ENCODE data around the gene NELFB.

NELFB gene

GRCh38 chr9:137229903-137230704 lies 25.0 kb upstream of the NELFB start:
- peaks cover 4% of the 10 kb centered on the region for H3K27me3 ChIP-seq (replicated peaks; ENCODE audit: control insufficient read depth, insufficient read depth, low read length, poor library complexity, severe bottlenecking)
- H3K4me1 ChIP-seq (ENCODE audit: control insufficient read depth, insufficient read depth, low read length, poor library complexity, severe bottlenecking): peaks cover 5% of the 10 kb centered on the region
- H3K4me3 ChIP-seq (ENCODE audit: insufficient read depth, low read depth, low read length, poor library complexity, severe bottlenecking): no peak overlapping the region
- H3K9me3 ChIP-seq (ENCODE audit: control insufficient read depth, low read length): no peaks in the 10 kb centered on the region
- no peak overlapping the region for H3K27ac ChIP-seq (ENCODE audit: insufficient read depth, low read length, poor library complexity, severe bottlenecking)
- no peak for DNase-seq
- no peaks in the 10 kb centered on the region for H3K36me3 ChIP-seq (ENCODE audit: control insufficient read depth, insufficient read depth, low read length)

GRCh38 chr9:137230705-137231371 lies 24.3 kb upstream of the NELFB start, which contains the start of gene SLC34A3:
Gene SLC34A3, plus strand, starts transcription at chr9:137230901. Its CDS starts 802 bp downstream, at chr9:137231703.
- Histone ChIP-seq H3K4me3 (ENCODE audit: insufficient read depth, low read depth, low read length, poor library complexity, severe bottlenecking) (no peak within 1 kb of the TSS), H3K4me1 (ENCODE audit: control insufficient read depth, insufficient read depth, low read length, poor library complexity, severe bottlenecking) (peaks cover 5% of the 10 kb centered on the region), H3K27me3 (replicated peaks; ENCODE audit: control insufficient read depth, insufficient read depth, low read length, poor library complexity, severe bottlenecking) (peaks cover 4% of the 10 kb centered on the region), H3K9me3 (ENCODE audit: control insufficient read depth, low read length) (no peaks in the 10 kb centered on the region), H3K27ac (ENCODE audit: insufficient read depth, low read length, poor library complexity, severe bottlenecking) (no peak within 1 kb of the TSS), H3K36me3 (ENCODE audit: control insufficient read depth, insufficient read depth, low read length) (no peaks in the 10 kb centered on the region)
- DNase-seq: no peak

- no peak for DNase-seq
- no peaks in the 10 kb centered on the region for H3K9me3 ChIP-seq (ENCODE audit: control insufficient read depth, low read length)
- no peaks in the 10 kb centered on the region for H3K36me3 ChIP-seq (ENCODE audit: control insufficient read depth, insufficient read depth, low read length)
- H3K4me1 ChIP-seq (ENCODE audit: control insufficient read depth, insufficient read depth, low read length, poor library complexity, severe bottlenecking): peaks cover 10% of the 10 kb centered on the region
- no peak overlapping the region for H3K4me3 ChIP-seq (ENCODE audit: insufficient read depth, low read depth, low read length, poor library complexity, severe bottlenecking)
- H3K27me3 ChIP-seq (replicated peaks; ENCODE audit: control insufficient read depth, insufficient read depth, low read length, poor library complexity, severe bottlenecking): peaks cover 4% of the 10 kb centered on the region
- H3K27ac ChIP-seq (ENCODE audit: insufficient read depth, low read length, poor library complexity, severe bottlenecking): no peak overlapping the region
Observed at GRCh38 chr9:137231372-137232039, 23.6 kb upstream of the NELFB start.

- H3K9me3 ChIP-seq (ENCODE audit: control insufficient read depth, low read length): no peaks in the 10 kb centered on the region
- no peaks in the 10 kb centered on the region for H3K36me3 ChIP-seq (ENCODE audit: control insufficient read depth, insufficient read depth, low read length)
- H3K4me3 ChIP-seq (ENCODE audit: insufficient read depth, low read depth, low read length, poor library complexity, severe bottlenecking): no peak overlapping the region
- no peak overlapping the region for H3K27ac ChIP-seq (ENCODE audit: insufficient read depth, low read length, poor library complexity, severe bottlenecking)
- no peak for DNase-seq
- peaks cover 4% of the 10 kb centered on the region for H3K27me3 ChIP-seq (replicated peaks; ENCODE audit: control insufficient read depth, insufficient read depth, low read length, poor library complexity, severe bottlenecking)
- peaks cover 16% of the 10 kb centered on the region for H3K4me1 ChIP-seq (ENCODE audit: control insufficient read depth, insufficient read depth, low read length, poor library complexity, severe bottlenecking)
Observed at GRCh38 chr9:137232101-137232500, 23.0 kb upstream of the NELFB start.

- no peak for DNase-seq
- Histone ChIP-seq H3K27me3 (replicated peaks; ENCODE audit: control insufficient read depth, insufficient read depth, low read length, poor library complexity, severe bottlenecking) (peaks cover 4% of the 10 kb centered on the region), H3K27ac (ENCODE audit: insufficient read depth, low read length, poor library complexity, severe bottlenecking) (no peak overlapping the region), H3K4me1 (ENCODE audit: control insufficient read depth, insufficient read depth, low read length, poor library complexity, severe bottlenecking) (peaks cover 12% of the 10 kb centered on the region), H3K36me3 (ENCODE audit: control insufficient read depth, insufficient read depth, low read length) (no peaks in the 10 kb centered on the region), H3K9me3 (ENCODE audit: control insufficient read depth, low read length) (no peaks in the 10 kb centered on the region), H3K4me3 (ENCODE audit: insufficient read depth, low read depth, low read length, poor library complexity, severe bottlenecking) (no peak overlapping the region)
Observed at GRCh38 chr9:137232510-137232909, 22.6 kb upstream of the NELFB start.

GRCh38 chr9:137233143-137233980 lies 21.8 kb upstream of the NELFB start:
- Histone ChIP-seq H3K36me3 (ENCODE audit: control insufficient read depth, insufficient read depth, low read length) (no peaks in the 10 kb centered on the region), H3K27ac (ENCODE audit: insufficient read depth, low read length, poor library complexity, severe bottlenecking) (no peak overlapping the region), H3K27me3 (replicated peaks; ENCODE audit: control insufficient read depth, insufficient read depth, low read length, poor library complexity, severe bottlenecking) (peaks cover 4% of the 10 kb centered on the region), H3K4me1 (ENCODE audit: control insufficient read depth, insufficient read depth, low read length, poor library complexity, severe bottlenecking) (peaks cover 10% of the 10 kb centered on the region), H3K9me3 (ENCODE audit: control insufficient read depth, low read length) (no peaks in the 10 kb centered on the region), H3K4me3 (ENCODE audit: insufficient read depth, low read depth, low read length, poor library complexity, severe bottlenecking) (no peak overlapping the region)
- no peak for DNase-seq

GRCh38 chr9:137234055-137234697 lies 21.0 kb upstream of the NELFB start:
- H3K4me3 ChIP-seq (ENCODE audit: insufficient read depth, low read depth, low read length, poor library complexity, severe bottlenecking): no peak overlapping the region
- no peaks in the 10 kb centered on the region for H3K9me3 ChIP-seq (ENCODE audit: control insufficient read depth, low read length)
- DNase-seq: no peak
- H3K36me3 ChIP-seq (ENCODE audit: control insufficient read depth, insufficient read depth, low read length): no peaks in the 10 kb centered on the region
- peaks cover 4% of the 10 kb centered on the region for H3K27me3 ChIP-seq (replicated peaks; ENCODE audit: control insufficient read depth, insufficient read depth, low read length, poor library complexity, severe bottlenecking)
- no peak overlapping the region for H3K27ac ChIP-seq (ENCODE audit: insufficient read depth, low read length, poor library complexity, severe bottlenecking)
- peaks cover 13% of the 10 kb centered on the region for H3K4me1 ChIP-seq (ENCODE audit: control insufficient read depth, insufficient read depth, low read length, poor library complexity, severe bottlenecking)

- Histone ChIP-seq H3K9me3 (ENCODE audit: control insufficient read depth, low read length) (no peaks in the 10 kb centered on the region), H3K27ac (ENCODE audit: insufficient read depth, low read length, poor library complexity, severe bottlenecking) (no peak overlapping the region), H3K4me1 (ENCODE audit: control insufficient read depth, insufficient read depth, low read length, poor library complexity, severe bottlenecking) (peaks cover 13% of the 10 kb centered on the region), H3K36me3 (ENCODE audit: control insufficient read depth, insufficient read depth, low read length) (no peaks in the 10 kb centered on the region), H3K4me3 (ENCODE audit: insufficient read depth, low read depth, low read length, poor library complexity, severe bottlenecking) (no peak overlapping the region), H3K27me3 (replicated peaks; ENCODE audit: control insufficient read depth, insufficient read depth, low read length, poor library complexity, severe bottlenecking) (peaks cover 4% of the 10 kb centered on the region)
- no peak for DNase-seq
Observed at GRCh38 chr9:137234758-137235423, 20.2 kb upstream of the NELFB start.

All from effector memory CD4-positive, alpha-beta T cell (primary cell).